SK-N-SH treated with all-trans-retinoic acid at 6 μM for 48 hours (cell line): ENCODE data around the gene SH3PXD2A.

Experiments
- ATAC-seq: fragments of 200-7000 bp; cut with Tn5 transposase; 3 replicates; pipeline ENCODE4 v1.9.1; 2020; ENCODE audit warnings: mild to moderate bottlenecking, moderate library complexity
- ARNTL ChIP-seq: fragments of 450-650 bp; formaldehyde crosslinking; IDR thresholded peaks from 2 replicates; pipeline ENCODE4 v1.5.0; 2020; ENCODE audit warnings: low read depth, mild to moderate bottlenecking, moderate library complexity, borderline replicate concordance
- BACH2 ChIP-seq: fragments of 250-450 bp; sonication (Bioruptor Pico); IDR thresholded peaks from 2 replicates; pipeline ENCODE4 v1.9.0; 2021; ENCODE audit warnings: mild to moderate bottlenecking, borderline replicate concordance
- CREB5 ChIP-seq: fragments of 250-450 bp; sonication (Bioruptor Pico); IDR thresholded peaks from 2 replicates; pipeline ENCODE4 v1.5.1; 2020; ENCODE audit warnings: low read depth, mild to moderate bottlenecking, moderate library complexity
- CSDC2 ChIP-seq: fragments of 250-450 bp; sonication (Bioruptor Pico); IDR thresholded peaks from 2 replicates; pipeline ENCODE4 v1.5.0; 2020; ENCODE audit warnings: mild to moderate bottlenecking, moderate library complexity
- CSRNP3 ChIP-seq: fragments of 250-450 bp; sonication (Bioruptor Pico); IDR thresholded peaks from 2 replicates; pipeline ENCODE4 v1.5.1; 2021; ENCODE audit warnings: mild to moderate bottlenecking, moderate library complexity
- ESRRG ChIP-seq: fragments of 250-450 bp; sonication (Bioruptor Pico); IDR thresholded peaks from 2 replicates; pipeline ENCODE4 v1.6.1; 2021; ENCODE audit warnings: mild to moderate bottlenecking
- GLIS3 ChIP-seq: fragments of 250-450 bp; sonication (Bioruptor Pico); IDR thresholded peaks from 2 replicates; pipeline ENCODE4 v1.5.0; 2020; ENCODE audit warnings: mild to moderate bottlenecking, moderate library complexity
- ISL1 ChIP-seq: fragments of 250-450 bp; sonication (Bioruptor Pico); IDR thresholded peaks from 2 replicates; pipeline ENCODE4 v2.1.2; 2022; ENCODE audit warnings: mild to moderate bottlenecking, moderate library complexity
- PATZ1 ChIP-seq: fragments of 250-450 bp; sonication (Bioruptor Pico); IDR thresholded peaks from 2 replicates; pipeline ENCODE4 v1.8.0; 2020; ENCODE audit warnings: mild to moderate bottlenecking, moderate library complexity, borderline replicate concordance
- PPARA ChIP-seq: fragments of 250-450 bp; sonication (Bioruptor Pico); IDR thresholded peaks from 2 replicates; pipeline ENCODE4 v1.5.0; 2020; ENCODE audit warnings: mild to moderate bottlenecking, borderline replicate concordance
- RARB ChIP-seq: fragments of 250-450 bp; sonication (Bioruptor Pico); IDR thresholded peaks from 2 replicates; pipeline ENCODE4 v1.8.0; 2021; ENCODE audit warnings: mild to moderate bottlenecking, moderate library complexity
- SNAI2 ChIP-seq: fragments of 250-450 bp; sonication (Bioruptor Pico); IDR thresholded peaks from 2 replicates; pipeline ENCODE4 v1.5.0; 2020; ENCODE audit warnings: mild to moderate bottlenecking, moderate library complexity
- TCF4 ChIP-seq: fragments of 250-450 bp; sonication (Bioruptor Pico); IDR thresholded peaks from 2 replicates; pipeline ENCODE4 v1.8.0; 2021; ENCODE audit warnings: mild to moderate bottlenecking, moderate library complexity, borderline replicate concordance
- TOX ChIP-seq: fragments of 250-450 bp; sonication (Bioruptor Pico); IDR thresholded peaks from 2 replicates; pipeline ENCODE4 v1.8.0; 2021; ENCODE audit warnings: mild to moderate bottlenecking, moderate library complexity, borderline replicate concordance
- TSHZ2 ChIP-seq: fragments of 250-450 bp; sonication (Bioruptor Pico); IDR thresholded peaks from 2 replicates; pipeline ENCODE4 v1.5.0; 2020; ENCODE audit warnings: mild to moderate bottlenecking, moderate library complexity
- ZC3H10 ChIP-seq: fragments of 250-450 bp; sonication (Bioruptor Pico); IDR thresholded peaks from 2 replicates; pipeline ENCODE4 v1.5.1; 2021; ENCODE audit warnings: mild to moderate bottlenecking, moderate library complexity
- ZFP3 ChIP-seq: fragments of 250-450 bp; sonication (Bioruptor Pico); IDR thresholded peaks from 2 replicates; pipeline ENCODE4 v1.5.0; 2020; ENCODE audit warnings: mild to moderate bottlenecking, moderate library complexity
- ZNF565 ChIP-seq: fragments of 450-650 bp; formaldehyde crosslinking; conservative IDR thresholded peaks from 2 replicates; pipeline ENCODE4 v1.5.0; 2020; ENCODE audit warnings: low read depth, mild to moderate bottlenecking, moderate library complexity
- ZNF70 ChIP-seq: fragments of 450-650 bp; formaldehyde crosslinking; IDR thresholded peaks from 2 replicates; pipeline ENCODE4 v1.5.0; 2020; ENCODE audit warnings: mild to moderate bottlenecking, moderate library complexity
- ZNF8 ChIP-seq: fragments of 450-650 bp; formaldehyde crosslinking; IDR thresholded peaks from 2 replicates; pipeline ENCODE4 v1.5.0; 2020; ENCODE audit warnings: mild to moderate bottlenecking, moderate library complexity

Gene SH3PXD2A

GRCh38 chr10:103605359-103606096 is 249.8 kb downstream of the SH3PXD2A start (continued):
- TF ChIP-seq ESRRG (CRISPR knock-in tag) = no peak
- TF ChIP-seq ZNF70 (CRISPR knock-in tag) = no peak
- TF ChIP-seq CSRNP3 (CRISPR knock-in tag) = no peak

GRCh38 chr10:103603382-103603781 is 252.0 kb downstream of the SH3PXD2A start:
- TF ChIP-seq RARB (CRISPR knock-in tag) = no peak
- no peak for TF ChIP-seq GLIS3
- TF ChIP-seq ZNF8 (CRISPR knock-in tag) = no peak
- TF ChIP-seq TCF4 (CRISPR knock-in tag) = no peak
- TF ChIP-seq ZFP3 (CRISPR knock-in tag) = no peak
- TF ChIP-seq PATZ1 (CRISPR knock-in tag) = no peak
- no peak for TF ChIP-seq ESRRG (CRISPR knock-in tag)
- no peak for TF ChIP-seq ISL1 (CRISPR knock-in tag)
- no peak for TF ChIP-seq ZNF565 (CRISPR knock-in tag)
- no peak for TF ChIP-seq CSDC2 (CRISPR knock-in tag)
- no peak for TF ChIP-seq ARNTL
- no peak for TF ChIP-seq BACH2 (CRISPR knock-in tag)
- TF ChIP-seq CSRNP3 (CRISPR knock-in tag) = no peak
- no peak for TF ChIP-seq CREB5
- TF ChIP-seq ZC3H10 (CRISPR knock-in tag) = no peak
- no peak for TF ChIP-seq TOX (CRISPR knock-in tag)
- TF ChIP-seq SNAI2 (CRISPR knock-in tag) = no peak
- TF ChIP-seq PPARA (CRISPR knock-in tag) = no peak
- TF ChIP-seq ZNF70 (CRISPR knock-in tag) = no peak
- no peak for ATAC-seq

- ATAC-seq = no peak
- TF ChIP-seq CREB5 (no peak), TSHZ2 (CRISPR knock-in tag) (no peak), ZNF70 (CRISPR knock-in tag) (no peak)
These were observed 252.6 kb downstream of the SH3PXD2A start for GRCh38 chr10:103602852-103603155.
